ENCODE data around the gene KRT13.

DNA sequence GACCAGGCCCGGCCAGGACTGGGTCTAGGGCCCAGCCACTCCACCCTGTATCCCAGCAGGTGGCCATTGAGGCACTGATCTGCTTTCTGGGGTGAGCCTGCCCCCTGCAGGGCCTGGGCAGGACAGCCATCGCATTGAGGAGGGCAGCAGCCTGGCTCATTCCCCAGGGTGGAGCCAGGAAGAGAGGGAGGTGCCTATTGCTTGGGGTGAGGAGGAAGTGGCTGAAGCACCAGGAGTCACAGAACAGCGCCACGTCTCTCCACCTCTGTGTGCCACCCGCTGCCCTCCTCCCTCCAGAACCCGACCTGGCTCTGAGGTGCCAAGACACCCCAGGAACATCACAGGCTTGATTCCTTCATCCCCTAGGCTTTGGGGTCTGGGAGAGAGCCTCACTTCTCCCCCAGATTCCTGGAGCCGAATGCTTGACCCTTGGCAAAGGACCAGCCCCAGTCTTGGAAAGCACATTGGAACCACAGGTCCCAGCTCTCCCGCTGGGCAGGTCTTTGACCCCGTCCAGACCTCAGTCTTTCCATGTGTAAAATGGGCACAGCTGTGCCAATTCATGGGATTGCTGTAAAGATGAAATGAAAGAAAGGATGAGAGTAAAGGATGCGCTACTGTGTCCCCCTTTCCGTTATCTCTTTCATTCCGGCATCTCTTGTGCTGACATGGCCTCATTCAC lies 8.5 kb downstream of the KRT13 start:
- TF ChIP-seq, protein P1, sequence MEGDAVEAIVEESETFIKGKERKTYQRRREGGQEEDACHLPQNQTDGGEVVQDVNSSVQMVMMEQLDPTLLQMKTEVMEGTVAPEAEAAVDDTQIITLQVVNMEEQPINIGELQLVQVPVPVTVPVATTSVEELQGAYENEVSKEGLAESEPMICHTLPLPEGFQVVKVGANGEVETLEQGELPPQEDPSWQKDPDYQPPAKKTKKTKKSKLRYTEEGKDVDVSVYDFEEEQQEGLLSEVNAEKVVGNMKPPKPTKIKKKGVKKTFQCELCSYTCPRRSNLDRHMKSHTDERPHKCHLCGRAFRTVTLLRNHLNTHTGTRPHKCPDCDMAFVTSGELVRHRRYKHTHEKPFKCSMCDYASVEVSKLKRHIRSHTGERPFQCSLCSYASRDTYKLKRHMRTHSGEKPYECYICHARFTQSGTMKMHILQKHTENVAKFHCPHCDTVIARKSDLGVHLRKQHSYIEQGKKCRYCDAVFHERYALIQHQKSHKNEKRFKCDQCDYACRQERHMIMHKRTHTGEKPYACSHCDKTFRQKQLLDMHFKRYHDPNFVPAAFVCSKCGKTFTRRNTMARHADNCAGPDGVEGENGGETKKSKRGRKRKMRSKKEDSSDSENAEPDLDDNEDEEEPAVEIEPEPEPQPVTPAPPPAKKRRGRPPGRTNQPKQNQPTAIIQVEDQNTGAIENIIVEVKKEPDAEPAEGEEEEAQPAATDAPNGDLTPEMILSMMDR (IDR thresholded peaks at IDR 0.05; ENCODE audit: low read length): peak; percentile 48; the same call in 1 of the 2 replicates
- TF ChIP-seq EZH2 (IDR thresholded peaks at IDR 0.05; ENCODE audit: borderline replicate concordance, low read length): no peak

Measured in OCI-LY1 (cell line).